ENCODE measurements around the gene RNF5.
"Not testable (repeated sequence)": the region's sequence is repeated elsewhere in the genome, so short reads cannot be mapped to it uniquely, and the experiment has no call there.

The RNF5 gene

DNA sequence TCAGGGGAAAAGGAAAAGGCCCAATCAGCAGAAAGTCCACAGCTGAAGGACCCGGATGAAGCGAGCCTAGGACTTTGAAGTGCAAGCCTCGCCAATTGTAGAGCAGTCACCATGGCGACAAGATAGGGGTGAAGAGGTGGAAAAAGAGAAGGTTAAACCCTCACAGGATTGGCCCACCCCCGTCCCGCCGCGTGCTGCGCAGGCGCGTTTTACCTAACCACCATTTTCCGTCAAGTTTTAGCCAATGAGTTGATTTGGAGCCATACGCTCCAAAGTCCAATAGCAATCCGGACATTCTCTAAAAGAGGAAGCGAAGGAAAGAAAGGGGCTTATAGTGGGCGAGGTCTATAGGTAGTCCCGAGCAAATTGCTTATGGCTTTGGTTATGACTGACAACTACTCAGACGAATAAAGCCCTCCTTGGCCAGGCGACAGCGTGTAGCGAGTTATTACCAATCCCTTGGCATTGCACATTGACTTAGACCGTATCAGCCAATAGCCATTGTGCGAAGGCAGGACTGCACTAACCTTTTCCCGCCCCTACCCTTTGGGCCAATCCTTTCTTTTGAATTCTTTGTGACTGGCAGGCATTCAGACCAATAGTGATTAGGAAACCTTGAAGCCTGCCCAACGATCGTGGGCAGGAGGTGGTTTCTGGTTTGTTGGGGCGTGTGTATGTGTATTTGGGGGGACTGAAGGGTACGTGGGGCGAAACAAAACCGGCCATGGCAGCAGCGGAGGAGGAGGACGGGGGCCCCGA is at the start of gene RNF5:
TSS of gene RNF5 (plus strand) at position 618 of the 759 bp plus-strand sequence. CDS start at position 725, 107 bp downstream.
- peak; percentile 87 for DNase-seq

GRCh38 chr6:32128751-32129296 is 49.4 kb upstream of the RNF5 start:
- DNase-seq, result no peak

- DNase-seq, result no peak
Observed at GRCh38 chr6:32129297-32130088, 48.7 kb upstream of the RNF5 start.

DNA sequence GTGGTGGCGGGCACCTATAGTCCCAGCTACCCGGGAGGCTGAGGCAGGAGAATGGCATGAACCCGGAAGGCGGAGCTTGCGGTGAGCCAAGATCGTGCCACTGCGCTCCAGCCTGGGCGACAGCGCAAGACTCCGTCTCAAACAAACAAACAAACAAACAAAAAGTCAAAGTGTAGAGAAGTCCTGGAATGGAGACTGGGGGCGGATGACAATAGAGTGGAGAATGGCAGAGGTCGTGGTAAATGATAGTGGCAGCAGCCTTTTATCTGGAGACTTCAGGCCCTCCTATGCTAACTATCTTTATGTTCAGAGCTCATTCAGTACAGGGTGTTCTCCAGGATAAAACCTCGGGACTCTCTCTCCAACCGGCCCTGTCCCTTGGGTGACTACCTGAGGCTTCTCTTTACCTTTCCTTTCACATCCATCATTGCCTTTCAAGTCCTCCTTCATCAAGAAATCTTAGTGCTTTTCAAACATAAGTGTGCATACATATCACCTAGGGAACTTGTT is 46.7 kb upstream of the RNF5 start:
- no peak for DNase-seq

DNA sequence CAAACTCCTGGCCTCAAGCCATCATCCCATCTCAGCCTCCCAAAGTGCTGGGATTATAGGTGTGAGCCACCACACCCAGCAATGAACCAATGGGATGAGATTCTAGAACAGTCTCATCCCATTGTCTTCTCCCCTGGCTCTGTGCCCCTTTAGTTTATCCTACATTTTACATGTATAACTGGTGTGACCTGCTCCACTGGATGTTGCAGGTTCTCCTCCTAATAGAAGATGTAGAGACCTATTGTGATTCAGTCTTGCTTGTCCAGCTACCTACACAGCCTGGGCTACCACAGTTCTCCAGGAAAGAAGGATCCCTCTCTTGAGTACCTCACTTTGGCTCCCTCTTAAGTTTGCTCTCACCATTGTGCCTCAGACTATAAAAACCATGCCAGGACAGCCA is 46.1 kb upstream of the RNF5 start:
- DNase-seq, result no peak

DNA sequence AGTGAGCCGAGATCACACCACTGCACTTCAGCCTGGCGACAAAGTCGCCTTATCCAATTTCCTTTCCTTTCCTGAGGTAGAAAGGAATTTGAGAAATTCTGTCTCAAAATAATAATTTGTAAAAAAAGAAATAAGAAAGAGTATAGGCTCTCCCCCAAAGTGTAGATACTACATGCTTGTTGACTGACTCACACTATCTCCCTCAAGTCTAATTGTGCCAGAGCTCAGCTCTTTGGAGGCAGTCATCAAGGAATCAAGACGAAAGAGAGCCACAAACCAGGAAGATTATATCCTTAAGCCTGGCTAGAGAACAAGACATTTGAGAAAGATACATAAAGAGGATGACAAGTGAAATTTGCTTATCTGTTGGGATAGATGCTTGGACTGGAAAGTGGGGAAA is 44.4 kb upstream of the RNF5 start:
- no peak for DNase-seq

- DNase-seq, result no peak
Observed at GRCh38 chr6:32137454-32137853, 40.8 kb upstream of the RNF5 start.

DNA sequence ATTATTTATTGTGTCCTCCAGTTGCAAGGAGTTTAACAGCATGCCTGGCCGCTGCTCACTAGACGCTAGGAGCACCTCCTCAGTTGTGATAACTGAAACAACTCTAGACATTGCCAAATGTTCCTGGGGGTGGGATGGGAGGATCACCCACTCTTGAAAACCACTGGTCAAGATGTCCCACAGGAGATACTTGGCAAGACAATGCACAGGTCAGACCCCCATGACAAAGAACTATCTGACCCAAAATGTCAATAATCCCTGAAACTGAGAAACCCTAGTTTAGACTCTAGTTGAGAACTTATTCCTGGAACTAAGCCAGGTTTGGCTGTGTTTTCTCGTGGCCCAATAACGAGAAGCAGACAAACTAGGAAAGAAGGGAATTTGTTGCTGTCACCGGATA is 38.6 kb upstream of the RNF5 start:
- DNase-seq, result no peak

DNA sequence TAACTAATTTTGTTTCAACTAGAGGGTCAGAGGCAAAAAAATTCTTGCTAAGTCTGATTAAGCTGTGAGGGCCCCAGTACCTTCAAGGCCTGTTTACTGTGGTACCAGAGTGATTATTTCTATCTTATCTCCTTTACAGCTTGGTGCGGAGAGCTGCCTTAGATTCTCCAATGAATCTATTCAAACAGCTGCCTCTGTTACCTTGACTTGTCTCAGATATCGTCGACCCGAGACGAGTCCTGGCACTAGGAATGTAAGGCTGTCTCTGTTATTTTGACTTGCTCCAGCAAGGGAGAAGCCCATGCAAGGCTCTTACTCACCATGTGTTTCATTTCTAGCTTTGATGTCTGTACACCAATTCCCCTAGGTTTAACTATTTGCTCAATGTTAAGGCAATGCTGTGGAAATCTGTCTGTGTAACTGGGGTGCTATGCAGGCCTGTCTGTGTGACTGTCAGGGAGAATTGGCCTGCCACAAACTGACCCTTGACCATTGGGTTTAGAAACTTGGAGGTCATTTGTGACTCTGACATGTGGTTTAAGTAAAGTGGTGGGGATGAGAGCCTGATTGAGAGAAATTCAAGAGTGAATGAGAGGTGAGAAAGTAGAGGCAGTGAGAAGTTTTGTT is 37.7 kb upstream of the RNF5 start:
- DNase-seq, result no peak

GRCh38 chr6:32144238-32144637 is 34.0 kb upstream of the RNF5 start:
- not testable (repeated sequence) for DNase-seq

GRCh38 chr6:32146287-32146686 is 31.9 kb upstream of the RNF5 start:
- DNase-seq, result no peak

DNA sequence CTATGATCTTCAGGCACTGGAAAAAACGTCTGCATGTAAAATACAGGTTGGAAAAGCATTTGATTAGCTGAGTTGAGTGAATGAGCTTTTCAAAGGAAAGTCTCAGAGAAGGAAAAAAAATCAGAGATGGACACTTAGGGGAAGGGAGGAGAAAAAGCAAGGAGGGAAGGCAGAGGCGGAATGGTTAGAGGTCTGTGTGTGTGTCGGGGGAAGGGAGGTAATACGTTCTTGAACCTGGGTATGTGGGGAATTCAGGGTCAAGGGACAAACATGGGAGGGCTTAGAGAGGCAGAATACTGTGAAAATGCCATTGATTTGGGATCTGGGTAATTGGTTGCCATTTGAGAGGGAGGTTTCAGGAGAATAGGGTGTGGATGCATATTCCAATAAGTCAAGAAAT is 31.5 kb upstream of the RNF5 start:
- no peak for DNase-seq

- DNase-seq, result no peak
Observed at GRCh38 chr6:32147401-32148132, 30.6 kb upstream of the RNF5 start.

DNA sequence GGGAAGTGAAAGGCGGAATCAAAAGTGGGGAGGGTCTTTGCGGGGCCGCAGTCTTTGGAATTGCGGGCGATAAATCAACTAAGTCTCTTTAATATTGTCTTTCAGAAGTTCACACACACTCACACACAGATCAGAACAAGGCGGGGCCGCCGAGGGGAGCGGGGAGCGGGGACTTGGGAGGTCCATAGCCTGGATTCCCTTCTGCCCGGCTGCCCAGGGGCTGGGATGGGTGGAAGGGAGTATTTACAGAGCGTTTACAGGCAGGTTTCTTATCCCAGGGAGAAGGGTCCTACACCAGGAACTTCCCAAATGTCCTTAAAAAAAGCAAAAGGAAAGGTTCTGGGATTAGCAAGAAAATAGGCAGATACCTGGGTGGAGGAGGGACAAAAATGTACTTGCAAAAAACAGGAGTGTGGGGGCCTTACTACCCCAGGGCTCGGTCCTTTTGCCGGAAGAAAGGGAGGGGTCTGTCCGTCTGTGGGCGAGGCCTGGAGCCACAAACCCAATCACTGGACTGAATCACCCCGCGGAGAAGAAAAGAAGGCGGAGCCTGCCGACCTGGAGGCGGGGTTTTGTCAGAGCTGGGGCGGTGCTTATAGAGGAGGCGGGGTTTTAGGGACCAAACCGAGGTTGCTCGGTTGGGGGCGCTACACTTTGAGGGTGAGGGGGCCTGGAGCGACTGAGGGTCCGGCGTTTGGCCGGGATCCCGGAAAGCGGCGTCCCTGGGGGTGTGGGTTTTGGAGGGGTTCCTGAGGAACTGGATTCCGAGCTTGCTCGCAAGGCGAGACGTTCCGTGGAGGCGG is 29.7 kb upstream of the RNF5 start:
- DNase-seq, result peak; percentile 61

GRCh38 chr6:32149092-32149755 is 29.0 kb upstream of the RNF5 start:
- DNase-seq, result no peak

DNA sequence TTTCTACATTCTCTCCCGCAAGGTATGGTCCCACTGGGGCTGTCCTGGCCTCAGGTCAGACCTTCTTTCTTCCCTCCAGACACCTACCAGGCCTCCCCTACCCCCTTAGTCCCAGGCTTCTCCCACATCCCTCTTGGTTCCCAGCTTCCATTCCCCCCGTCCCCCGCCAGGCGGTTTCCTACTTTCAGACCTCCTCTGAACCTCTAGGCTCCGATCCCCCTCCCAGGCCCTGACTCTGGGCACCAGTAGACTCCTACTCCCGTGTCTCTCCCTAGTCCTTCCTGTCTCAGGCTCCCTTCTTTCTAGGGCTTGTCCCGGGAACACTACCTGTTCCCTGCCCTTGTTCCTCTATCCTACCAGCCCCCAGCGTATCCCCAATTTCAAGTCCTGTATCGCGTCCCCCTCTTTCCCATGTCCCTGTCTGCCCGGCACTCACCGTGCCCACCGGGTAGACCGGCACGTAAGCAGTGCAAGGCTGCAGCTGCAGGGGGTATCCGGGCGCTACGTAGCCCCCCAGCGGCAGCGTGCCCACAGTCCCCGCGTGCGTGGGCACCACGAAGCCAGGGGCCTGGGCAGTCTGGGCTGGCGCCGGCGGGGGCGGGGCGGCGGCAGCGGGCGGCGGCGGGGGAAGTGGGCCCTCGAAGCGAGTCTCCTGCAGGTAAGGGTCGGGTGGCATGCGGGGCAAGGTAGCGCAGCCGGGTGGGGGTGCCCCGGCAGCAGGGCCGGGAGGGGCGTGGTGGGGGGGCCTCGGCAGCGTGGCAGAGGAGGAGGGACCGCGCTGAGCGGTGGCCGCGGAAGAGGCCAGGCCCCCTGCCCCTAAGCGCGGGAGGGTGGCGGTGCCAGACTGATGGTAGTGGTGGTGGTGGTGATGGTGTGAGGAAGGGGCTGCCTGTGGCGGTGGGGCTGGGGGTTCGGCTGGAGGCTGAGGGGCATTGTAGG is 28.0 kb upstream of the RNF5 start:
- no peak for DNase-seq

GRCh38 chr6:32151181-32151862 is 26.9 kb upstream of the RNF5 start:
- no peak for DNase-seq

- DNase-seq, result no peak
Observed at GRCh38 chr6:32151863-32152768, 26.1 kb upstream of the RNF5 start, which contains the start of gene PRRT1. PRRT1 (minus strand) TSS chr6:32151939; CDS start chr6:32151827, 112 bp downstream.

All from activated CD4-positive, alpha-beta T cell treated with anti-CD3 and anti-CD28 coated beads for 1 hour (primary cell).